Measurements from ENCODE around the gene FEZF1.

The FEZF1 gene

GRCh38 chr7:122258971-122259370 lies 45.6 kb downstream of the FEZF1 start:
- H3K4me3 ChIP-seq (ENCODE audit: low read depth, low read length), result no peak overlapping the region
- no peak for DNase-seq (ENCODE audit: low read depth)
- no peak for TF ChIP-seq CTCF (IDR thresholded peaks at IDR 0.05; ENCODE audit: low read depth, low read length, missing control alignments)
- in situ Hi-C loops (cut with HindIII; ENCODE audit: low sequenced_read_pairs), result no loop called here

GRCh38 chr7:122257056-122257455 lies 47.5 kb downstream of the FEZF1 start:
- in situ Hi-C loops (cut with HindIII; ENCODE audit: low sequenced_read_pairs), result no loop called here
- H3K4me3 ChIP-seq (ENCODE audit: low read depth, low read length), result no peak overlapping the region
- no peak for TF ChIP-seq CTCF (IDR thresholded peaks at IDR 0.05; ENCODE audit: low read depth, low read length, missing control alignments)
- no peak for DNase-seq (ENCODE audit: low read depth)

GRCh38 chr7:122256046-122256445 lies 48.5 kb downstream of the FEZF1 start:
- in situ Hi-C loops (cut with HindIII; ENCODE audit: low sequenced_read_pairs), result no loop called here
- TF ChIP-seq CTCF (IDR thresholded peaks at IDR 0.05; ENCODE audit: low read depth, low read length, missing control alignments), result no peak
- no peak for DNase-seq (ENCODE audit: low read depth)
- H3K4me3 ChIP-seq (ENCODE audit: low read depth, low read length), result no peak overlapping the region

- in situ Hi-C loops (cut with HindIII; ENCODE audit: low sequenced_read_pairs), result no loop called here
- H3K4me3 ChIP-seq (ENCODE audit: low read depth, low read length), result no peak overlapping the region
- DNase-seq (ENCODE audit: low read depth), result no peak
- no peak for TF ChIP-seq CTCF (IDR thresholded peaks at IDR 0.05; ENCODE audit: low read depth, low read length, missing control alignments)
Observed at GRCh38 chr7:122255454-122255853, 49.1 kb downstream of the FEZF1 start.
